MM.1S (cell line): ENCODE results near the gene CD38.

Experiments used
- DNase-seq: peaks from one replicate; pipeline ENCODE4 v3.0.0-alpha.2; 2015
- H2AFZ ChIP-seq: fragments of 300-600 bp; sonication (generic); 2 replicates; pipeline ENCODE4 v1.6.0; 2016; ENCODE audit warnings: antibody characterized with exemption, low read length
- H3F3A ChIP-seq: fragments of 300-600 bp; sonication (generic); 2 replicates; pipeline ENCODE4 v1.6.1; 2016; ENCODE audit warnings: mild to moderate bottlenecking, antibody characterized with exemption, low read length, moderate library complexity, mixed read lengths; ENCODE audit not compliant: insufficient read depth
- H3K27ac ChIP-seq: fragments of 300-600 bp; sonication (generic); 2 replicates; pipeline ENCODE4 v1.5.1; 2016; ENCODE audit warnings: mild to moderate bottlenecking, low read length
- H3K27me3 ChIP-seq: fragments of 300-600 bp; sonication (generic); replicated peaks from 2 replicates; pipeline ENCODE4 v1.6.0; 2016; ENCODE audit warnings: low read length; ENCODE audit not compliant: insufficient read depth
- H3K36me3 ChIP-seq: fragments of 300-600 bp; sonication (generic); replicated peaks from 2 replicates; pipeline ENCODE4 v1.6.1; 2016; ENCODE audit warnings: mild to moderate bottlenecking, low read length, mixed read lengths; ENCODE audit not compliant: insufficient read depth
- H3K4me1 ChIP-seq: fragments of 300-600 bp; sonication (generic); 2 replicates; pipeline ENCODE4 v1.6.1; 2016; ENCODE audit warnings: low read length, mixed read lengths
- H3K4me2 ChIP-seq: fragments of 300-600 bp; sonication (generic); 2 replicates; pipeline ENCODE4 v1.6.0; 2016; ENCODE audit warnings: low read depth, low read length
- H3K4me3 ChIP-seq: fragments of 300-600 bp; sonication (generic); 2 replicates; pipeline ENCODE4 v1.5.1; 2016; ENCODE audit warnings: low read length, mixed read lengths
- H3K79me2 ChIP-seq: fragments of 300-600 bp; sonication (generic); 2 replicates; pipeline ENCODE4 v1.6.1; 2016; ENCODE audit warnings: mixed run types, low read length, mixed read lengths
- H3K9ac ChIP-seq: fragments of 300-600 bp; sonication (generic); 2 replicates; pipeline ENCODE4 v1.6.1; 2016; ENCODE audit warnings: low read length, mixed read lengths
- H3K9me2 ChIP-seq: fragments of 300-600 bp; sonication (generic); replicated peaks from 2 replicates; pipeline ENCODE4 v1.6.1; 2016; ENCODE audit warnings: mild to moderate bottlenecking, low read length, mixed read lengths; ENCODE audit not compliant: insufficient read depth
- H3K9me3 ChIP-seq: fragments of 300-600 bp; sonication (generic); replicated peaks from 2 replicates; pipeline ENCODE4 v1.6.1; 2016; ENCODE audit warnings: mild to moderate bottlenecking, low read length, mixed read lengths; ENCODE audit not compliant: insufficient read depth
- H4K20me1 ChIP-seq: fragments of 300-600 bp; sonication (generic); 2 replicates; pipeline ENCODE4 v1.6.1; 2016; ENCODE audit warnings: mild to moderate bottlenecking, low read length, moderate library complexity, mixed read lengths; ENCODE audit not compliant: insufficient read depth
- CTCF ChIP-seq: fragments of 300-600 bp; sonication (generic); IDR thresholded peaks from 2 replicates; pipeline ENCODE4 v1.5.1; 2016; ENCODE audit warnings: antibody characterized with exemption, low read length, mixed read lengths
- EZH2 ChIP-seq: fragments of 300-600 bp; sonication (generic); optimal IDR thresholded peaks from 2 replicates; pipeline ENCODE3; 2017; ENCODE audit warnings: low read depth, mild to moderate bottlenecking, antibody characterized with exemption, low read length, mixed read lengths
- EZH2phosphoT487 ChIP-seq: fragments of 300-600 bp; sonication (generic); IDR thresholded peaks from 2 replicates; pipeline ENCODE4 v1.6.1; 2018; ENCODE audit warnings: antibody characterized with exemption, low read length

Gene CD38

GRCh38 chr4:15735536-15735935 is 42.6 kb upstream of the CD38 start:
- Histone ChIP-seq H3K27ac (no peak overlapping the region), H3K9ac (no peak overlapping the region), H3K4me3 (no peak overlapping the region), H3K4me1 (no peaks in the 10 kb centered on the region), H3K79me2 (no peaks in the 10 kb centered on the region), H2AFZ (no peak overlapping the region), H3K27me3 (no peaks in the 10 kb centered on the region), H3K9me3 (no peaks in the 10 kb centered on the region), H4K20me1 (no peaks in the 10 kb centered on the region), H3K36me3 (no peaks in the 10 kb centered on the region), H3K4me2 (no peak overlapping the region), H3K9me2 (no peaks in the 10 kb centered on the region), H3F3A (no peaks in the 10 kb centered on the region)
- TF ChIP-seq EZH2 (no peak), CTCF (no peak), EZH2phosphoT487 (no peak)
- no peak for DNase-seq

GRCh38 chr4:15736514-15737050 is 41.5 kb upstream of the CD38 start:
- no peak for DNase-seq
- H3K4me1 ChIP-seq = no peaks in the 10 kb centered on the region
- no peak overlapping the region for H3K27ac ChIP-seq
- H3K36me3 ChIP-seq = no peaks in the 10 kb centered on the region
- H3K9ac ChIP-seq = no peak overlapping the region
- no peak overlapping the region for H3K4me3 ChIP-seq
- no peaks in the 10 kb centered on the region for H3K27me3 ChIP-seq
- H3F3A ChIP-seq = no peaks in the 10 kb centered on the region
- H3K9me3 ChIP-seq = no peaks in the 10 kb centered on the region
- no peak overlapping the region for H3K4me2 ChIP-seq
- H4K20me1 ChIP-seq = no peaks in the 10 kb centered on the region
- H3K79me2 ChIP-seq = no peaks in the 10 kb centered on the region
- TF ChIP-seq EZH2 = no peak
- TF ChIP-seq CTCF = no peak
- no peak for TF ChIP-seq EZH2phosphoT487
- H2AFZ ChIP-seq = no peak overlapping the region
- no peaks in the 10 kb centered on the region for H3K9me2 ChIP-seq

- no peaks in the 10 kb centered on the region for H4K20me1 ChIP-seq
- no peak for DNase-seq
- TF ChIP-seq EZH2 (no peak), CTCF (peak; percentile 24)
- H3K9me2 ChIP-seq = no peaks in the 10 kb centered on the region
- H3K27me3 ChIP-seq = no peaks in the 10 kb centered on the region
- no peaks in the 10 kb centered on the region for H3F3A ChIP-seq
- no peak overlapping the region for H3K9ac ChIP-seq
- no peak overlapping the region for H2AFZ ChIP-seq
- H3K4me1 ChIP-seq = no peaks in the 10 kb centered on the region
- no peaks in the 10 kb centered on the region for H3K9me3 ChIP-seq
- no peaks in the 10 kb centered on the region for H3K79me2 ChIP-seq
- H3K4me2 ChIP-seq = no peak overlapping the region
- H3K27ac ChIP-seq = no peak overlapping the region
- H3K36me3 ChIP-seq = no peaks in the 10 kb centered on the region
- H3K4me3 ChIP-seq = no peak overlapping the region
These were observed 40.9 kb upstream of the CD38 start for GRCh38 chr4:15737255-15737654.
